NCI-H2029 treated with DMSO at 0.1 percent for 48 hours (cell line): ENCODE results near the gene DGKB.

Source experiments
- DNase-seq: peaks from one replicate; lab custom pipeline; 2025; lab: John Stamatoyannopoulos, UW

DGKB gene

DNA sequence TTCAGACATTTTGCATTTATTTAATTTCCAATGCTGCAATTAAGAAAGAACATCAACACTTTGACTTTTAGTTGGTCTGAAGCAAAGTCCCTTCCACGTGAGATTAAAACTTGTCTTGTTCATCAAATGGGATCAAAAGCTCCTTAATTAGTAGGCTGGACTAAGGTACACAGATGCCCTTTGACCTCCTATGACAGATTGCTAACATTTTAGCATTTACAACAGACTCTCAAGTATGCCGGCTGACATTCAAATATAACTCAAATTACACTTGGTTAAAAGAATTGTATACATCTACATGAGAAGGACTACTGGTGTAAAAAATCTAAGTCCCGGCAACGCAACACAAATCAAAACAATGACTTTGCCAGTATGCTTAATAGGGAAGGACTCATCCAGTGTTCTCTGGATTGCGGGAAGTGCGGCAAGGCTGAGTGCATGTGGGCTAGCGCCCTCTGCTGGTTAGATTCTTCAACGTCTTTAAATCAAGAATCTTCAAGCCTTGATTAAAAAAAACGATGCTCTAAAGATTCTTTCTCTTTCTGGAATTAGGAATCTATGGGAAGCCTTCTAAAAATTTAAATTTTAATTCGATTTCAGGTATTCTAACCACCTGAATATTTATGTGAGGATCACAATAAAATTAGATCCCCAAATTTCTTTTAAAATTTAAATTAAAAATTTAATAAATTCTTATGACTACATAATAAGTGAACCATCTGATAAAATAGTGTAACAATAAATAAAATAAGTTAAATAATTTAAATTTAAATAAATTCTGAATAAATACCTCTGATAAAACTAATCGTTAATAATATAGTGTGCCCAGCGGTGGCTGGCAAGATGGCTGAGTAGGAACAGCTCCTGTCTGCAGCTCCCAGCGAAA, 444.7 kb downstream of the DGKB start:
- peak; percentile 61 for DNase-seq

GRCh38 chr7:14449291-14449690, 453.3 kb downstream of the DGKB start:
- no peak for DNase-seq

GRCh38 chr7:14446829-14447228, 455.7 kb downstream of the DGKB start:
- DNase-seq, result no peak

DNA sequence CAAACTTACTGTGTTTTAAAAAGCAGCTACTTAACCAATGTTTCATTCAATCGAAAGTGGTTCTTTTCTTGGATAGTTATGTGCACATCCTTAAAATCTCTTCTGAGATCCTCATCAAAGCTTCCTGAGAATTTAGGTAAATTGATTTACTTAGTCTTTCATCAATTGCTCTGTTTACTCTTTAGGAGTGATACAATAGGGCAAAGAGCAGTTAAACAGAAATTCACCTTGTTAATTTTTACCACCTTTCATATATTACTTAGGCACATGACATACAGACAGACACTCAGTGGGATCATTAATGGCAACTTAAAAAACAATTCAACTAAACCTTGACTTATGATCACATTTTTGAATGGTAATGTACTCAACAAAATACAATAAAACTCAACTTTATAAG, 456.3 kb downstream of the DGKB start:
- no peak for DNase-seq

- DNase-seq, result no peak
Observed at GRCh38 chr7:14438366-14438765, 464.2 kb downstream of the DGKB start.

GRCh38 chr7:14436878-14437277, 465.7 kb downstream of the DGKB start:
- no peak for DNase-seq

DNA sequence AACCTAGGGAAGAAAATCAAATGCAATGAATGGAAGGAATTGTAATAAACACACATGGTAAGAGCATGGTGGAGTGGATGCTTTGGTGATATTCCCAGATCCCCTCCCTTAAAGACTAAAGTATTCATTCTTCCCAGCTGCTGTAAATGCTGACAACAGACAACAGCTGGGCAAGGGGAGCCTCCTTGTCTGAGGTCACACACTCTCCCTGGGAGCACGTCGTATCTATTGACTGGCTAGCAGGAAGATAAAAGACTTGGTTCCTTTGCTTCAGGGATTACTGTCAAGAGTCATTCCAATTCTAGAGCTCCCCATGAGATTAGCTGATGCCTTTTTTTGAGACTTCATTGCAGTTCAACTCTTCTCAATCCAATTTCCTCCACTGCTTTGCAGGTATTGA, 469.6 kb downstream of the DGKB start:
- no peak for DNase-seq

DNA sequence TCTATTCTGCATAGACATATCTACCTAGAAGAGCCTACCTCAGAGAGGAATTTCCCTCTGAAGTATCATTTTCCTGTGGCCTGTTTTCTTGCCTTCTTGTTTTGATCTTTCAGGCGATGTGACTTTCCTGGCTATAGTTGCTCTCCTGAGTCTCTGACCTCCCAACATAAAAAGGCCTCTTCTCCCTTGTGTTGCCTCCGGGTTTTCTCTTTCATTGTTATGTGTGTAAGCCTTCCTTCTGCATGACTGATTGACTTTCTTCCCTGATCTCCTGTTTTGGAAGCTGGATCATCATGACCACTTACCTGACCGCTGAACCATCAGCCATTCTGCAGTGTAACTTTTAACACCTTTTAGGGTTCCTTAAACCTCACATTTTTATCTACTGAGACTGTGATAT, 471.6 kb downstream of the DGKB start:
- DNase-seq, result no peak

DNA sequence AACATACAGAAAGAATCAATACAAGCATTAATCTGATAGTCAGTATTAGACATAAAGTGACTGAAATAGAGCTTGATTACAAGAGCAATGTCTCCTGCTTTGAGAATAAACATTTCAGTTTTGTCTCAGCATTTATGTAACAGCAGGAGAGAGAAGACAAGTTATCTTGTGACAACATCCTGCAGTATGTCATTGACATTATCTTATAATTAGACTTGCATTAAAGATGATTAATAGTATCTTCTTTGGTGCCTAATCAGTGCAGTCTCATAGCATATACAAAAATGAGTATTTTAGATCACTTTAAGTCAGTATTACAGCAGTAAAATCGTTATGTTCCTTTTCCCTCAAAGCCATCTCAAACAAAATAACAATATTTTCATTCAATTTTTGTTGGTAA, 477.0 kb downstream of the DGKB start:
- DNase-seq, result no peak

DNA sequence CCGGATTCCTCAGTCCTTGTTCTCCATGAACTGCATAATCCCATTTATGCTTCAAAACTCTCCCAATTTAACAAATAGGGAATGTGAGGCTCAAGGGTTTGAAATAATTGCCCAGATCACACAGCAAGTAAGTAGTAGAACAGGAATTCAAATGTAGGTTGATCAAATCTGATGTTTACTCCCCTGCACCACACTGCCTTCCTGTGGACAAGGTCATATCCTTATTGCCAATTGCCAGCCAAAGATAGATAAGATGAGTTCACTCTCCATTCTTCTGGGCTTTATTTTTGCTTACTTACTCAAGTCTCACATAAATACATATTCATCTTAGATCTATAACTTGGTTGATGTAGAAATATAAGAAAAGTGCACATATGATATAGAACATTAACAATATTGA, 477.9 kb downstream of the DGKB start:
- no peak for DNase-seq

DNA sequence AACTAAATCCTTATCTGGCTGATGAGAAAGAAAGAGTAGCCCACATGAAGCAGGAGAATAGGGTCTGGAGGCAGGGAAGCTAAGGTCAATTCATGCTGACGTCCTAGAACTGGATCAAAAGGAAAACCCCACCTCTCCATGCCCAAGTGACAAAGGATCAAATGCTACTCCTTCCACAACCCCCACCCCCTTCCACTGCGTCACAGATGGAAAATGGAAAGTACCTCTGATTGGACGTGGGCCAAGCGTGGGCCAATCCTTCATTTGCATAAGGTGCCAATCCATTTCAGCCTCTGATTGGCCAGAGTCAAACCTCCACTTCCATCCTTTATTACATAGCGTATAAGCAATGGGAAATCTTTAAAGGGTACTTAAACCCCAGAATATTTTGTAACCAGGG, 481.8 kb downstream of the DGKB start:
- DNase-seq, result no peak

- DNase-seq, result no peak
Observed at GRCh38 chr7:14419531-14419930, 483.0 kb downstream of the DGKB start.

- no peak for DNase-seq
Observed at GRCh38 chr7:14418633-14419032, 483.9 kb downstream of the DGKB start.

DNA sequence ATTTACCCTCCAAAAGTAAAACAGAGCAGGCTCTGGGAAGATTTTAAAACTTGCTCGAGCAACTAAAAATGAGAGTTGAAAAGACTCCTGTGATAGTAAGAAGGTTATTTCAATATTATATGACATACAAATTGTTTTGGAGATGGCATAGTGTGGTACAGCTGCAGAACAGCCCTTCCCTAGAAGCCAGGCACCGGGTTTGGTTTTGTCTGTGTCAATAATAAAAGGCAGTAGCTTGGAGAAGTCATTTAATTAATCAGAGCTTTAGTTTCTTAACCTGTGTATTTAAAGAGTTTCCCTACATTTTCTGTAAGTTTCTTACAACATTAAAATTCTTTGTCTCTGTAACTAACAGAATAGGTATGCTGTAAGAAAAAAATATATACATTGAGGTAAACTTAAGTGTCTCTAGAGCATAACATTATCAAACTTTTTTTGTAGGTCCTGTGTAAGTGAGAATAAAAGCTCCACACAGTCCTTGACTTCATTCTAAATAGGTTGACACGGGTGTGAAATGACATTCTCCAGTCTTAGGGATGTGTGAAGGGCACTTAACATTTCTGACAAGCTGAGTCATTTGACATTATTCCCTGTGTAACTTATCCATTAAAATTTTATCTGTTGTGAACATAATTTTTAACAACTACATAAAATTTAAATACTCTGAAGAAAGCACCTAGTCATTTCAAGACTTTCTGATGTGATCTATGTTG, 488.1 kb downstream of the DGKB start:
- DNase-seq, result no peak

- DNase-seq, result no peak
Observed at GRCh38 chr7:14407246-14408015, 495.1 kb downstream of the DGKB start.

DNA sequence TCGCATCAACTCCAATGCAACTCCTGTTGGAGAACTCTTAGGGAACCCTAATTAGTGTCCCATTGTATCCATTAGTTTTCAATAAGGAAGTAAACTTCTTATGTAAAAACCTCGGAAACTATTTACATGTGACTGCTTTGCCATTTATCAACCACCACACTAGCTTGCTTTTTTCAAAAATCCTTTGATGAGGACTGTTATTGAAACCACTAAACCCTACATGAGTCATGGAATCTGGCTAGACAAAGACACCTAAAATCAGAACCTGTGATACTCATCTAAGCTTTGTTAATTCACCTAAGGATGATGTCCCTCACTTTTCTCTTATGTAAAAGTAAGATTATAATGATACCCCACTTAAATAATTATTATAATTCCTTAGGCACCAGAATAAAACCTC, 499.0 kb downstream of the DGKB start:
- DNase-seq, result no peak

- DNase-seq, result no peak
Observed at GRCh38 chr7:14400271-14400670, 502.3 kb downstream of the DGKB start.

- DNase-seq, result no peak
Observed at GRCh38 chr7:14398526-14398925, 504.0 kb downstream of the DGKB start.

DNA sequence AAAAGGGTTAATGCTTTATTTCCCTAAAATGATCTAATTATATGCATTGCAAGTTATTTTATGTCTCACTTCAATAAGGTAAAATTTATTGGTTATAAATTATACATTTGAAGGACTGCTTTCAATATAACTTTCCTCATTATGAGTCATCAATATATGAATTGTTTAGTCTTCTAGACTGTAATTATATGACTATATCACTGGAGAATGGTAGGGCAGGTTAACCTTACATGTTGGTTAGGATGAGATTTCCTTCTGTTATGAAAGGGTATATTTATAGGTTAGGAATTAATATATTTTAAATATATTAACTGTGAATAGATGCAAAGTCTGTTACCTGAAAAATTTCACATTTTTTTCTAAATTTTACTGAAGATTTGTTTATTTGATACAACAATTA, 506.7 kb downstream of the DGKB start:
- no peak for DNase-seq

DNA sequence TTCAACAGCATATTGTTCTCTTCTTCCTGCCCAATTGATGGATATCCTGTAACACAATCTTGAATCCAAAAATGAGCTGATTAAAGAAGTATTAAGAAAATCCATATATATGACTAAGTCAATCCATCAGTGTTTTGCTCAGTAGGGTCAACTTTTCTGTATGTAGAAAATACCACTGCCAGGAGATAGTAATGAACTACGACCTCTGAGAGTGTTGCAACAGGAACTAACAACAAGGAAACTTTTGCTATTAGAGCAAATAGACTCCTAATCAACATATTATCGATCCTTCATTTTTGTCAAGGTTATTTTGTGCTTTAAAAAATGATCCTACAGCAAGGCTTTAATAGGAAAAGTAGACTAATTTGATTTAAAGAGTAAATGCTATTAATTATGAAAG, 507.8 kb downstream of the DGKB start:
- no peak for DNase-seq

GRCh38 chr7:14389595-14389994, 513.0 kb downstream of the DGKB start:
- peak; percentile 71 for DNase-seq

DNA sequence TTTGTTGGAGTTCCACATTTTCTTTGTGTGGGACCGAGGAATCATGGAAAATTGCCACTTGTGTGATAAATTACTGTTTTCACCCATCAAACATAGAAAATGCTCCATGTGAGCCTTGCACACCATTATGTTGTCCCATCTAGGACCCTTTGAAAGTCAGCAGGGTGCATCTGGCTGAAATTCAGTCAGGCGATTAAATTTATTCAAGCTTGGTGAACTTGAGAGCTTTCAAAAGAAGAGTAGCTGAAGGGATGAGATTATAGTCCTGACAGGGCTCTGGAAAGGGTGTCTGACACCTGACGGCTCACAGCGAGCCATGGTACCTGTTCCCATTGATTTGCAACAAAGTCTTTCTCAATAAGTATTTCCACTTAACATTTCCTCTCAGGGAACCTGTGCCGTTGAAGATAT, 513.4 kb downstream of the DGKB start:
- peak; percentile 60 for DNase-seq

DNA sequence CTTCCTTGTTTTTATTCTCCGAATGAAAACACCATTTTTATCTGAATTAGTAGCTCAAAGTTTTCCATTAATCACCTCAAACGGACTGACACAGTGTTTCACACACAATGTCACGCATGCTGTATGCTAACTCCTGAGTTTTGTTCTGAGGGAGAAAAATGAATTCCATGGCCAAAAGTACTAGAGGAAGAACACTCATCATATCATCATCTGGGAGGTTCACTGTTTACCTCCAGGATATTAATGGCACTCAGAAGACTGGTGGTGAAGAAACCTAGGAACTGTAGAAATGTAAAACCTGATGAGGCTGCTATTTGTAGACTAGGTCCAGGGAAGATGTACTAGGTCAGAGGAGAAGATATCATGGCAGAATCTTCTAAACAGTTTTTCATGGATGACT, 517.5 kb downstream of the DGKB start:
- no peak for DNase-seq
